ENCODE data around the gene VAMP2. TPM values are rescaled to one million over a fixed set of nuclear protein-coding genes. Genes with fewer than 3 reads are reported as not detected.

The VAMP2 gene
- total and polyA plus RNA-seq, 9 of the 15 experiments (the other 6 are each of a cell fraction or from before 2014, with no cell fraction given): 2.3 to 31.8 (median 6.0) TPM

- TF ChIP-seq ELF1 (tag; IDR thresholded peaks at IDR 0.05) (peak; percentile 54), PHF21A (IDR thresholded peaks at IDR 0.05; ENCODE audit: borderline replicate concordance, low read depth) (peak; percentile 89; the same call in 1 of the 2 replicates), STAG1 (CRISPR knock-in tag; IDR thresholded peaks at IDR 0.05; ENCODE audit: borderline replicate concordance) (no peak), CHD4 (IDR thresholded peaks at IDR 0.05; ENCODE audit: insufficient read depth, insufficient replicate concordance, low read depth, low read length, poor library complexity, severe bottlenecking) (no peak), SMAD1 (IDR thresholded peaks at IDR 0.05; ENCODE audit: low read depth, low read length, partially characterized antibody) (peak; percentile 100), DNMT1 (IDR thresholded peaks at IDR 0.05) (no peak; the same call in 1 of the 2 replicates), ZNF436 (CRISPR knock-in tag; IDR thresholded peaks at IDR 0.05) (peak; percentile 90), ZKSCAN8 (CRISPR knock-in tag; IDR thresholded peaks at IDR 0.05) (peak; percentile 60; the same call in 1 of the 2 replicates), ATF2 (CRISPR knock-in tag; IDR thresholded peaks at IDR 0.05) (no peak), ZNF133 (CRISPR knock-in tag; IDR thresholded peaks at IDR 0.05) (no peak), NFATC3 (IDR thresholded peaks at IDR 0.05) (peak; percentile 90), FOXK1 (CRISPR knock-in tag; IDR thresholded peaks at IDR 0.05; ENCODE audit: borderline replicate concordance) (peak; percentile 58; the same call in 1 of the 2 replicates), XRCC4 (IDR thresholded peaks at IDR 0.05; ENCODE audit: extremely low read depth, insufficient read depth, insufficient read length) (no peak), ZNF511 (CRISPR knock-in tag; IDR thresholded peaks at IDR 0.05) (no peak; the same call in 1 of the 2 replicates), TAF1 (IDR thresholded peaks at IDR 0.05; ENCODE audit: control insufficient read depth, extremely low read depth, insufficient read depth, low read length, severe bottlenecking) (peak; percentile 50), L3MBTL2 (IDR thresholded peaks at IDR 0.05) (no peak), EWSR1 (IDR thresholded peaks at IDR 0.05; ENCODE audit: borderline replicate concordance, low read depth, partially characterized antibody) (peak; percentile 99), NR1H2 (CRISPR knock-in tag; IDR thresholded peaks at IDR 0.05) (no peak), SIN3A (IDR thresholded peaks at IDR 0.05; ENCODE audit: borderline replicate concordance in 2 of 2, control insufficient read depth in 1 of 2, low read depth in 2 of 2, low read length in 2 of 2) (peak; percentile 95 to 97; a peak in 2 of 4 replicates), MCM2 (IDR thresholded peaks at IDR 0.05; ENCODE audit: low read depth) (no peak), ZNF174 (CRISPR knock-in tag; IDR thresholded peaks at IDR 0.05) (peak; percentile 86; the same call in 1 of the 2 replicates), TAF9B (IDR thresholded peaks at IDR 0.05; ENCODE audit: partially characterized antibody) (peak; percentile 97), MXD1 (CRISPR knock-in tag; IDR thresholded peaks at IDR 0.05; ENCODE audit: borderline replicate concordance, poor library complexity, severe bottlenecking) (no peak)
Observed at GRCh38 chr17:8173056-8173870, 10.5 kb upstream of the VAMP2 start (continued).
